Hematopoietic multipotent progenitor cell treated with erythropoietin and hydrocortisone succinate and interleukin-3 and kit ligand, for 4 days (in vitro differentiated cells): Measurements from ENCODE around the gene HPCAL1.
A peak's percentile ranks its signal among the peaks of the same experiment; 100 is the strongest.

Experiments
- DNase-seq: peaks from one replicate; pipeline ENCODE4 v3.0.0-alpha.2; 2015

The HPCAL1 gene

GRCh38 chr2:10392951-10393639 is 90.4 kb downstream of the HPCAL1 start:
- DNase-seq, result peak; percentile 89

GRCh38 chr2:10393640-10393982 is 90.9 kb downstream of the HPCAL1 start:
- no peak for DNase-seq

GRCh38 chr2:10395893-10396292 is 93.2 kb downstream of the HPCAL1 start:
- DNase-seq, result no peak

- DNase-seq, result no peak
Observed at GRCh38 chr2:10396464-10396863, 93.8 kb downstream of the HPCAL1 start.

DNA sequence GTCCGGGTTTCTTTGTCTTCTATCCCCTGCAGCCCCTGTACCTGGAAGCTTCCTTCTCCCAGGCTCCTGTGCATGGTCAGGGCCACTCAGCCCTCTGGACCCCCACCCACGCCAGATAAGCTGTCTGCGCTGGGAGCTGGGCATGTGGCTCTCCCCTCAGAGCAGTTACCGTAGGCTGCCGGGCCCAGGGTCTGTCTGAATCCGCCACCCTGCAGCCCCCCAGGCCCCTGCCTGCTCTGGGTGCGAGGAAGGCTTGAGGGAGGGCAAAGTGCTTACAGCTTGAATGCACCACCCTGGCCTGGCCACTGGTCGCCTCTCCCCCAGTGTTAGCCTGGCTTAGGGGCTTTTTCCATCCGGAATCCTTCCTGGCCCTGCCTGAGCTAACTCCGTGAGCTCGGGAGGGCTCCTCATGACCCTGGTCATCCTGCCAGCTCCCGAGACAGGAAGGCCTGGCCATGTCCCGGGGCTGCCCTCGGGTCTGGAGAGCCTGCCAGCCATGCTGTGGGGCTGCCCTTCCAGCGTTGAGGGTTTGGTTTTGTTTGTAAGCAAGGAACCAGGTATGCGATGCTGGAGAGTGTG is 94.7 kb downstream of the HPCAL1 start:
- no peak for DNase-seq

GRCh38 chr2:10397878-10398277 is 95.2 kb downstream of the HPCAL1 start:
- no peak for DNase-seq

DNA sequence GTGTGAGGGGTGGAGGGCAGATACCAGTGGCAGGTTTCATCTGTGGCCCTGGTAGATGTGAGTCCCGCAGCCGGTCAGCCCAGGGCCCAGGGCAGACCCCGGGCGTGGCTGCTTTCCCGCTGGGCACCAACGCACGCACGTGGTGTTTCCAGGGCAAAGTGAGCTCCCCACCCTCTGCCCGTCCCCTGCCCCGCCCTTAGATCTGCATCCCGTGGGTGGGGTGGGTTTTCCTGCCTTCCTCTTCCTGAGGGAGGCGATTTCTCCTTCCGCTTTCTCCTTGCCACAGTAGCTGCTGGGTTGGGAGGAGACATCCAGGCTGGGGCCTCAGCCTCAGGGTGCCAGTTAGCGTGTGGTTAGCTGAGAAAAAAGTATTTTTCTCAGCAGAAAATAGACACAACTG is 95.8 kb downstream of the HPCAL1 start:
- peak; percentile 69 for DNase-seq

GRCh38 chr2:10399358-10399757 is 96.7 kb downstream of the HPCAL1 start:
- no peak for DNase-seq

- no peak for DNase-seq
Observed at GRCh38 chr2:10400002-10400401, 97.3 kb downstream of the HPCAL1 start.

DNA sequence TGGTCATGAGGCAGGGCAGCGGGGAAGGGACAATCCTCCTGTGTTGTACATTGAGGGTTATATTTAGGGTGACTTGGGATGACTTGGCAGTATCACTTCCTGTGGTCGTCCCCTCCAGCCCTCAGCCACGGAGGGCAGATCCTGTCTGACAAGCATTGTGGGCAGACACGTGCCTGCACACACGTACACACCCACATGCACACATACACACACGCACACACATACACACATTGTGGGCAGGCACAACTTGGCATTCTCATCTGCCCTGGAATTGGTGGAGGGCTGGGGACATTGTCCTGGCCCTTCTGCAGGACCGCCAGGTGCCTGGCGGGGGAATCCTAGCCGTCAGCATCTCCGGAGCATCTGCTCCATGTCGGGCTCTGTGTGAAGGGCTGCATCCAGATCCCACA is 97.9 kb downstream of the HPCAL1 start:
- DNase-seq, result peak; percentile 94

GRCh38 chr2:10400978-10401951 is 98.6 kb downstream of the HPCAL1 start:
- no peak for DNase-seq

DNA sequence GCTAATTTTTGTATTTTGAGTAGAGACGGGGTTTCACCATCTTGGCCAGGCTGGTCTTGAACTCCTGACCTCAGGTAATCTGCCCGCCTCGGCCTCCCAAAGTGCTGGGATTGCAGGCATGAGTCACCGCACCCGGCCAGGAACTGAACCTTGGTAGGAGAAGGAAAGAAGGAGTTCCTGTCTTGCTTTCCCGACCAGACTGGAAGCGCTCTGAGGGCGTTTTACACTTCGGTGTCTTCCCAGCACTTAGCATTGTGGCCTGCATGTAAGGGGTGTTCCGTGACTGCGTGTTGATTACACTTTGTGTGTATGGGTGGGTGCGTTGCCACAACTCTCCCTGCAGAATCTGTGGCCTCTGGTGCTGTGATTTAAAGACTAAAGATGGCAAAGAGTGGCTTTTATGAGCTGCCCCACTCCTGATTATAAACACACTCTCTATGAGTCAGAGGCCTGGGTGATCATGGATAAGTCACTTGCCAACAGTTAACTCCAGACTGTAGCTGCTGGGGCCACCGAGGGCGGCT is 99.4 kb downstream of the HPCAL1 start:
- no peak for DNase-seq

GRCh38 chr2:10402653-10403215 is 100.0 kb downstream of the HPCAL1 start:
- DNase-seq, result no peak

GRCh38 chr2:10404324-10405143 is 101.8 kb downstream of the HPCAL1 start:
- DNase-seq, result no peak

DNA sequence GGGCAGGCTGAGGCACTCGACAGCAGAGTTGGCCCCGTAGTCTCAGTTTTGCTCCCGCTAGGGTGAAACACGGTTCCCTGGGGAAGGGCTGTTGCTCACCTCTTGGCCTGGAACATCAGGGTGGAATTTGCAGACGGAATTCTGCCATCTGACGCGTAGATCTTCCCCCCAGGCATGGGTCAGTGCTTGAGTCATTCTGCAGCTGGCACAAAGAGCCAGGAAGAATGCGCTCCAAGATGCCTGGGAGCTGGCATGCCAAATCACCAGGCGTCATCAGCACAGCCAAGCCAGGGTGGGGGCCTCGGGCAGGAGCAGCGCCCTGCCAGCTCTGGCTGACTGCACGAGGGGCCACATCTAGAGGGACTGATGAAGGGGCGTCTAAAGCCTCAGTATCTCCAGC is 102.7 kb downstream of the HPCAL1 start:
- DNase-seq, result no peak

- DNase-seq, result no peak
Observed at GRCh38 chr2:10406016-10406415, 103.3 kb downstream of the HPCAL1 start.

GRCh38 chr2:10406491-10407188 is 103.9 kb downstream of the HPCAL1 start:
- no peak for DNase-seq

GRCh38 chr2:10407432-10407831 is 104.7 kb downstream of the HPCAL1 start:
- no peak for DNase-seq

DNA sequence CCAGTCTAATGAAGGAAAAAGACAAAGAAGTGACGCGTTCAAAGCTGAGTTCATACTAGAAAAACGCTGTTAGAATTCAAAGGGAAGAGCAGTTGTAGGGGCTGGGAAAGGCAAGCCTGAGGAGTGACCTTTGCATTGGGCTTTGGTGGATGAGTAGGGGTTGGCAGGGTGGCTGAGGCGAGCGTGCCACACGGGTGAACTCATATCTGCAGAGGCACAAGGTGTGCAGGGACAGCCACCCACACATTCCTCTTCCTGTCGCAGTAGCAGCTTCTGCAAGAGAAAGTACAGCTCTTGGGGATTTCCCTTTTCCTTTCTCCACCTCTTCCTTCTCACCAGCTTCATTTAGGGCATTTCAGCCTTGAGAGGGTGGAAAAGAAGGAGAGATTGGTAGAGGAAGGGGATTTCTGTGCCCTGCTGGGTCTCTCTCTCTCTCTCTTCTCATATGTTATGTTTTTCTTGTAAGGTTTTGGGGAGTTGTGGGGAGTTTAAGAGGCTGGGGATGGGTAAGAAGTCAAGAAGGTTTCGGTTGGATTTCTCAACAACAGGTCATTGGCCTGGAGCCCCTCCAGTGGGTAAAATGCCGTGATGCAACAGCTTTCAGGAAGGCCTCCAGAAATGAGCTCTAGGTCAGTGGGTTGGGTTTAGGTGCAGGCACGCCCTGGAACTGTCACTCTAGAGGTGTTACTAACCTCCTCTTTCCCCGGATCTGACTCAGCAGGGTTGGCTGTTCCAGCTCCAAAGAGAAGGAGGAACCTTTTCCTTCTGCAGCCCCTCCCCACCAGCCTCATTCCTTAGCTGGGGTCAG is 105.3 kb downstream of the HPCAL1 start:
- DNase-seq, result peak; percentile 87

GRCh38 chr2:10408649-10409579 is 106.2 kb downstream of the HPCAL1 start:
- DNase-seq, result peak; percentile 88
